H9 (cell line): ENCODE measurements around the gene GRIN2A. TPM values are rescaled to one million over a fixed set of nuclear protein-coding genes. Genes with fewer than 3 reads are reported as not detected.

Experiments
- DNase-seq: peaks from one replicate; pipeline ENCODE4 v3.0.0-alpha.2; 2017
- H2AFZ ChIP-seq: one replicate; pipeline ENCODE4 v1.6.1; 2013; ENCODE audit warnings: mild to moderate bottlenecking, low read length, control low read depth, moderate library complexity
- H2AK5ac ChIP-seq: 2 replicates; pipeline ENCODE4 v1.6.1; 2013; ENCODE audit warnings: low read length, control low read depth, mixed read lengths; ENCODE audit not compliant: insufficient read length
- H2BK120ac ChIP-seq: one replicate; pipeline ENCODE4 v1.6.1; 2013; ENCODE audit warnings: low read depth, mild to moderate bottlenecking, low read length, control low read depth, inconsistent platforms; ENCODE audit not compliant: poor library complexity, severe bottlenecking
- H2BK12ac ChIP-seq: 2 replicates; pipeline ENCODE4 v1.6.1; 2013; ENCODE audit warnings: low read length, control low read depth, mixed read lengths, low read depth; ENCODE audit not compliant: insufficient read length
- H2BK15ac ChIP-seq: 2 replicates; pipeline ENCODE4 v1.6.1; 2013; ENCODE audit warnings: low read depth, low read length, control low read depth
- H2BK20ac ChIP-seq: one replicate; pipeline ENCODE4 v1.6.1; 2013; ENCODE audit warnings: low read depth, mild to moderate bottlenecking, low read length, control low read depth, inconsistent platforms; ENCODE audit not compliant: poor library complexity, severe bottlenecking
- H2BK5ac ChIP-seq: 2 replicates; pipeline ENCODE4 v1.6.1; 2013; ENCODE audit warnings: low read length, control low read depth, mixed read lengths; ENCODE audit not compliant: insufficient read length
- H3K14ac ChIP-seq: 2 replicates; pipeline ENCODE4 v1.6.1; 2013; ENCODE audit warnings: low read length, control low read depth; ENCODE audit not compliant: insufficient read depth
- H3K18ac ChIP-seq: 2 replicates; pipeline ENCODE4 v1.6.1; 2013; ENCODE audit warnings: low read depth, mild to moderate bottlenecking, mixed read lengths, low read length, control low read depth; ENCODE audit not compliant: insufficient read length
- H3K23ac ChIP-seq: 2 replicates; pipeline ENCODE4 v1.6.1; 2013; ENCODE audit warnings: low read length, control low read depth, mixed read lengths, low read depth; ENCODE audit not compliant: insufficient read length
- H3K23me2 ChIP-seq: 2 replicates; pipeline ENCODE4 v1.6.1; 2013; ENCODE audit warnings: low read depth, mild to moderate bottlenecking, mixed read lengths, low read length, control low read depth; ENCODE audit not compliant: insufficient read length, poor library complexity, severe bottlenecking
- H3K27ac ChIP-seq: 2 replicates; pipeline ENCODE4 v1.5.1; 2013; ENCODE audit warnings: low read length, control low read depth, mixed read lengths, low read depth; ENCODE audit not compliant: insufficient read length
- H3K27me3 ChIP-seq: 2 replicates; pipeline ENCODE4 v1.6.1; 2013; ENCODE audit warnings: low read length, control low read depth, inconsistent platforms; ENCODE audit not compliant: insufficient read depth
- H3K4ac ChIP-seq: 2 replicates; pipeline ENCODE4 v1.6.1; 2013; ENCODE audit warnings: low read depth, mild to moderate bottlenecking, control low read depth, inconsistent platforms, low read length, moderate library complexity
- H3K4me1 ChIP-seq: 2 replicates; pipeline ENCODE4 v1.6.1; 2013; ENCODE audit warnings: low read length, control low read depth, inconsistent platforms; ENCODE audit not compliant: insufficient read depth
- H3K4me2 ChIP-seq: 2 replicates; pipeline ENCODE4 v1.6.1; 2013; ENCODE audit warnings: low read length, control low read depth, mixed read lengths; ENCODE audit not compliant: insufficient read length, insufficient read depth
- H3K56ac ChIP-seq: 2 replicates; pipeline ENCODE4 v1.6.1; 2013; ENCODE audit warnings: low read depth, mild to moderate bottlenecking, mixed read lengths, low read length, control low read depth; ENCODE audit not compliant: insufficient read length
- H3K79me1 ChIP-seq: 2 replicates; pipeline ENCODE4 v1.6.1; 2013; ENCODE audit warnings: low read depth, mild to moderate bottlenecking, moderate library complexity, low read length, control low read depth, inconsistent platforms; ENCODE audit not compliant: insufficient read depth, poor library complexity, severe bottlenecking
- H3K79me2 ChIP-seq: 2 replicates; pipeline ENCODE4 v1.6.1; 2013; ENCODE audit warnings: low read length, control low read depth, inconsistent platforms; ENCODE audit not compliant: insufficient read depth
- H3K9ac ChIP-seq: 2 replicates; pipeline ENCODE4 v1.6.1; 2013; ENCODE audit warnings: low read length, control low read depth, mixed read lengths; ENCODE audit not compliant: insufficient read length; ENCODE audit errors: extremely low read depth
- H3K9me3 ChIP-seq: one replicate; pipeline ENCODE4 v1.6.1; 2013; ENCODE audit warnings: low read depth, low read length, inconsistent platforms; ENCODE audit not compliant: control insufficient read depth
- H3T11ph ChIP-seq: one replicate; pipeline ENCODE4 v1.6.1; 2013; ENCODE audit warnings: mild to moderate bottlenecking, low read length, control low read depth, inconsistent platforms
- H4K20me1 ChIP-seq: one replicate; pipeline ENCODE4 v1.6.1; 2013; ENCODE audit not compliant: control insufficient read depth, insufficient read length, insufficient read depth
- H4K5ac ChIP-seq: 2 replicates; pipeline ENCODE4 v1.6.1; 2013; ENCODE audit warnings: low read depth, mild to moderate bottlenecking, mixed read lengths, low read length, control low read depth; ENCODE audit not compliant: insufficient read length
- H4K8ac ChIP-seq: replicated peaks from 2 replicates; pipeline ENCODE4 v1.6.1; 2013; ENCODE audit warnings: low read length, control low read depth, mixed read lengths, low read depth; ENCODE audit not compliant: insufficient read length
- H4K91ac ChIP-seq: 2 replicates; pipeline ENCODE4 v1.6.1; 2013; ENCODE audit warnings: low read depth, mild to moderate bottlenecking, moderate library complexity, mixed read lengths, low read length, control low read depth; ENCODE audit not compliant: insufficient read length
- H3K27ac Mint-ChIP-seq, 3 experiments: 2 replicates in 2 of 3; 3 replicates in 1 of 3; pipeline ENCODE4 v1.8.0; 2020 to 2021; ENCODE audit warnings: mixed read lengths in 3 of 3, mild to moderate bottlenecking in 1 of 3, moderate library complexity in 1 of 3
- H3K27me3 Mint-ChIP-seq: 2 replicates; pipeline ENCODE4 v1.8.0; 2021; ENCODE audit warnings: low read depth, mild to moderate bottlenecking, moderate library complexity, mixed read lengths
- H3K36me3 Mint-ChIP-seq, 3 experiments: 2 replicates in 2 of 3; 3 replicates in 1 of 3; pipeline ENCODE4 v1.8.0; 2020 to 2021; ENCODE audit warnings: low read depth in 3 of 3, mixed read lengths in 3 of 3; ENCODE audit not compliant: insufficient read depth in 1 of 3
- H3K4me1 Mint-ChIP-seq, 2 experiments: 2 replicates each; pipeline ENCODE4 v1.8.0; 2020; ENCODE audit warnings: mixed read lengths in 2 of 2
- H3K4me3 Mint-ChIP-seq, 2 experiments: 2 replicates in 1 of 2; 3 replicates in 1 of 2; pipeline ENCODE4 v1.8.0; 2020 to 2021; ENCODE audit warnings: mild to moderate bottlenecking in 2 of 2, mixed read lengths in 2 of 2, moderate library complexity in 1 of 2
- H3K9me3 Mint-ChIP-seq, 2 experiments: 2 replicates in 1 of 2; 3 replicates in 1 of 2; pipeline ENCODE4 v1.8.0; 2020; ENCODE audit warnings: mild to moderate bottlenecking in 2 of 2, mixed read lengths in 2 of 2, moderate library complexity in 1 of 2
- CTCF ChIP-seq: fragments of 200-600 bp; sonication (generic); conservative IDR thresholded peaks from 3 replicates; pipeline ENCODE4 v1.8.0; 2021; ENCODE audit warnings: antibody characterized with exemption, mild to moderate bottlenecking
- total RNA-seq: library from RNA; stranded (reverse); gene quantifications from 2 replicates; pipeline ENCODE4 v1.2.1, GENCODE V29; 2021

The GRIN2A gene
- total RNA-seq, 1 experiment from 2014 or later, result 1.5 TPM

GRCh38 chr16:10141671-10142070 is 40.6 kb downstream of the GRIN2A start:
- H3K27me3 ChIP-seq, result no peaks in the 10 kb centered on the region
- H3K36me3 Mint-ChIP-seq, result no peaks in the 10 kb centered on the region
- no peak for TF ChIP-seq CTCF
- no peaks in the 10 kb centered on the region for H3K27me3 Mint-ChIP-seq
- H3K4me1 ChIP-seq, result no peaks in the 10 kb centered on the region
- no peaks in the 10 kb centered on the region for H4K20me1 ChIP-seq
- no peak overlapping the region for H3K4me2 ChIP-seq
- H3K9ac ChIP-seq, result no peak overlapping the region
- no peak overlapping the region for H3K18ac ChIP-seq
- no peak overlapping the region for H3K14ac ChIP-seq
- DNase-seq, result no peak
- H2BK120ac ChIP-seq, result no peak overlapping the region
- H3K23ac ChIP-seq, result no peak overlapping the region
- no peak overlapping the region for H3K27ac Mint-ChIP-seq
- no peak overlapping the region for H3K4ac ChIP-seq
- H2BK5ac ChIP-seq, result no peak overlapping the region
- no peak overlapping the region for H4K91ac ChIP-seq
- no peaks in the 10 kb centered on the region for H3K23me2 ChIP-seq
- no peaks in the 10 kb centered on the region for H3K9me3 ChIP-seq
- no peak overlapping the region for H3K56ac ChIP-seq
- no peaks in the 10 kb centered on the region for H3K79me2 ChIP-seq
- H3K4me1 Mint-ChIP-seq, result no peaks in the 10 kb centered on the region
- no peak overlapping the region for H3T11ph ChIP-seq
- H4K8ac ChIP-seq, result no peak overlapping the region
- H3K4me3 Mint-ChIP-seq, result no peak overlapping the region
- no peaks in the 10 kb centered on the region for H3K79me1 ChIP-seq
- H3K27ac ChIP-seq, result no peak overlapping the region
- H2BK12ac ChIP-seq, result no peak overlapping the region
- H2BK20ac ChIP-seq, result no peak overlapping the region
- no peak overlapping the region for H2BK15ac ChIP-seq
- no peak overlapping the region for H4K5ac ChIP-seq
- H3K9me3 Mint-ChIP-seq, result no peaks in the 10 kb centered on the region
- no peak overlapping the region for H2AK5ac ChIP-seq
- no peak overlapping the region for H2AFZ ChIP-seq
